GM12875 (cell line): ENCODE results near the gene MINAR1.

ENCODE experiments used
- H3K4me3 ChIP-seq: one replicate; pipeline ENCODE4 v1.5.1; 2011; ENCODE audit warnings: low read depth, low read length, control low read depth
- TF ChIP-seq, protein P1 (sequence below): IDR thresholded peaks from 2 replicates; pipeline ENCODE4 v1.5.1; 2011; ENCODE audit warnings: low read depth, mild to moderate bottlenecking, control low read depth, inconsistent platforms, low read length, moderate library complexity, borderline replicate concordance; ENCODE audit not compliant: insufficient read depth

The MINAR1 gene

DNA sequence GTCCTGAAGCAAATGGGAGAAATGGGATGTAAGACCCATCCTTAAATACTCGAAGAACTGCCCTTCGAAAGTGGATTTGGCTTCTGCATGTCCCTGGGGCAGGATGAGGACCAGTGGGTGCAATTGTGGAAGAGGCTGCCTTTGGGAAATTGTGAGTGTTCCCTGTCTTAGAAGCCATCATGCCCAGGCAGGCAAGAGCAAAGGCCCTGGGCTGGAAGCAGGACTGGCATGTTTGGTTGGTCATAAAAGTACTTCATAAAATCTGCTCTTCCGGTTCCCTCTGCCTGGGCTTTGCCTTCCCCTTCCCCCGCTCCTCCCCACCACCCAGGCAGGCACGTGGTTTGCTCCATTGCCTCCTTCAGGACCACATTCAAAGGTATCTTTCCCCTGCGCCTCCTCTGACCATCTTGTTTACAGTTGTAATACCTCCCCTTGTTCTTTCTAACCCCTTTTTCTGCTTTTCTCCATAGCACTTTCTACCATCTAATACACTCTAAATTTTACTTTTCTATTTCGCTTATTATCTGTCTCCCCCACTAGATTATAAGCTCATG, 8.3 kb downstream of the MINAR1 start:
- TF ChIP-seq, protein P1, sequence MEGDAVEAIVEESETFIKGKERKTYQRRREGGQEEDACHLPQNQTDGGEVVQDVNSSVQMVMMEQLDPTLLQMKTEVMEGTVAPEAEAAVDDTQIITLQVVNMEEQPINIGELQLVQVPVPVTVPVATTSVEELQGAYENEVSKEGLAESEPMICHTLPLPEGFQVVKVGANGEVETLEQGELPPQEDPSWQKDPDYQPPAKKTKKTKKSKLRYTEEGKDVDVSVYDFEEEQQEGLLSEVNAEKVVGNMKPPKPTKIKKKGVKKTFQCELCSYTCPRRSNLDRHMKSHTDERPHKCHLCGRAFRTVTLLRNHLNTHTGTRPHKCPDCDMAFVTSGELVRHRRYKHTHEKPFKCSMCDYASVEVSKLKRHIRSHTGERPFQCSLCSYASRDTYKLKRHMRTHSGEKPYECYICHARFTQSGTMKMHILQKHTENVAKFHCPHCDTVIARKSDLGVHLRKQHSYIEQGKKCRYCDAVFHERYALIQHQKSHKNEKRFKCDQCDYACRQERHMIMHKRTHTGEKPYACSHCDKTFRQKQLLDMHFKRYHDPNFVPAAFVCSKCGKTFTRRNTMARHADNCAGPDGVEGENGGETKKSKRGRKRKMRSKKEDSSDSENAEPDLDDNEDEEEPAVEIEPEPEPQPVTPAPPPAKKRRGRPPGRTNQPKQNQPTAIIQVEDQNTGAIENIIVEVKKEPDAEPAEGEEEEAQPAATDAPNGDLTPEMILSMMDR = no peak
- H3K4me3 ChIP-seq = no peak overlapping the region

DNA sequence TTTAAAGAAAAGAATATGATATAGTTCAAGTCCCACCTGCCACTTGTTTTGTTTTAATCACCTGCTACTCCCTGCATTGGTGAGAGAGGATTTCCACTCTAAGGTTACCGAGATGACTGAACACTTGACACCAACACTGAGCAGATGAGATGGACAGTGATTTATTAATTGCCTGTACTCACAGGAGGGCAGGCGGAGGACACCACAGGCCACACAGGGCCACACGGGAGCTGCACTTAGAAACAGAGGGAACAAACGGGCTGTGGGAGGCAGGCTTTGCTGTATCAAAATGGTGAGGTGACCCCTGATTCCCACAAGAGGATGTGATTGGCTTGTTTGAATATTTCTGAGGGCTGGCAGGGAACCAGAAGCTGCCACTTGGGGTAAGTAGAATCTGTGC, 10.8 kb downstream of the MINAR1 start:
- TF ChIP-seq, protein P1 = no peak
- no peak overlapping the region for H3K4me3 ChIP-seq

DNA sequence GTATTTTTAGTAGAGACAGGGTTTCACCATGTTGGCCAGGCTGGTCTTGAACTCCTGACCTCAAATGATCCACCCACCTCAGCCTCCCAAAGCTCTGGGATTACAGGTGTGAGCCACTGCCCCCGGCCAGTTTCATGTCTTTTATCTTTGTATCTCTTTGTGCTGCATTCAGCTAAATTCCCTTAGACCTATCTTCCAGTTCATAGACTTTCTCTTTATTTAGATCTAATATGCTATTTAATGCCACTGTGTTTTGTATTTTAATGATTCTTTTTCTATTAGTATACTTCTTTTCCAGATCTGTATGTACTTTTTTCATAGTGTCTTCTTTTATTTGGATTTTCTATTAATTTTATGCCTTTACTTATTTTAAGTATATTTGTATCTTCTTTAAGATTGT, 14.9 kb downstream of the MINAR1 start:
- TF ChIP-seq, protein P1 = no peak
- no peak overlapping the region for H3K4me3 ChIP-seq

DNA sequence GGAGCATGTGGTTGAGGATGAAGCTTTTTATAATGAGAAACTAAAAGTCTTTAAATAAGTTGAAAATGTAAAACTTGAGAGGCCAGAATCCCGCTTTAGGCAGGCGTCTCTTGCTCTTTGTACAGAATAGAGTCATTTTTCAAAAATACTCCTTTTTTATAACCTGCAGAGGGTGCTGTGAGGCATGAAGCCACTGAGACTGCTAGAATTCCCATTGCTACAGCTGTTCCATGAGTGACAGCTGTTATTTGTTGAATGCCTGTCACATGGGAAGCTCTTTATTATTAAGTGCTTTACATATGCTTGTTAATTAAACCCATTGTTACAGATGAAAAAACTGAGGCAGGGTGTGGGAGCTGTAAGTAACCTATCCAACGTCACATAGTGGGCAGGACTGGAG, 18.5 kb downstream of the MINAR1 start:
- H3K4me3 ChIP-seq = no peak overlapping the region
- TF ChIP-seq, protein P1 = no peak

DNA sequence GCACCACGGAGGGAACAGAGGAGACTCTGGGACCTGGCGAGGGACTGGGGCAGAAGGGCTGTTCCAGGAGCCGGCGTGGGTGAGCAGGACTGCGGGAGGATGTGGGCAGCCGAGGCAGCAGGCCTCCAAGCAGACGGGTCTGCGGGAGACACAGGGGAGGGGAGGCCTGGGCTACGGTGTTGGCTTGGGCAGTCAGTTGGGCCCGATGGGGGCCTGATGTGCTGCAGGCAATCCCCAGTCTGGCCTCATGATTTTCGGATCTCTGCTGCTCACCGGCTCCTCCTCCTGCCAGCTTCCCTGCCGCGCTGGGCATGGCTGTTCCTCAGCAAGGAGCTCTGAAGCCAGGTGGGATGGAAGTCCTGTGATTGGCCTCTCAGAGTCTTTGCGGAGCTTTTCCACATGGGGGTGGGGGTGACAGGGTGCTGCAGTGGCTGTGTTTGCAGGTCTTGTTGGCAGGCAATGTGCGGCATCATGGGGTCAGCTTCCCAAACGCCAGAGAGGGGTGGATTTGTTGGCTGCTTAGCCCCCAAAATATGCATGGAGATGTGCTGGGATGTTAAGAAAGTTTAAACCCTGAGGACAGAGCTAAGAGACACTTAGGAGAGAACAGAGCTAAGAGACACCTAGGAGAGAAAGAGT, 19.3 kb downstream of the MINAR1 start:
- TF ChIP-seq, protein P1 = no peak
- no peak overlapping the region for H3K4me3 ChIP-seq

DNA sequence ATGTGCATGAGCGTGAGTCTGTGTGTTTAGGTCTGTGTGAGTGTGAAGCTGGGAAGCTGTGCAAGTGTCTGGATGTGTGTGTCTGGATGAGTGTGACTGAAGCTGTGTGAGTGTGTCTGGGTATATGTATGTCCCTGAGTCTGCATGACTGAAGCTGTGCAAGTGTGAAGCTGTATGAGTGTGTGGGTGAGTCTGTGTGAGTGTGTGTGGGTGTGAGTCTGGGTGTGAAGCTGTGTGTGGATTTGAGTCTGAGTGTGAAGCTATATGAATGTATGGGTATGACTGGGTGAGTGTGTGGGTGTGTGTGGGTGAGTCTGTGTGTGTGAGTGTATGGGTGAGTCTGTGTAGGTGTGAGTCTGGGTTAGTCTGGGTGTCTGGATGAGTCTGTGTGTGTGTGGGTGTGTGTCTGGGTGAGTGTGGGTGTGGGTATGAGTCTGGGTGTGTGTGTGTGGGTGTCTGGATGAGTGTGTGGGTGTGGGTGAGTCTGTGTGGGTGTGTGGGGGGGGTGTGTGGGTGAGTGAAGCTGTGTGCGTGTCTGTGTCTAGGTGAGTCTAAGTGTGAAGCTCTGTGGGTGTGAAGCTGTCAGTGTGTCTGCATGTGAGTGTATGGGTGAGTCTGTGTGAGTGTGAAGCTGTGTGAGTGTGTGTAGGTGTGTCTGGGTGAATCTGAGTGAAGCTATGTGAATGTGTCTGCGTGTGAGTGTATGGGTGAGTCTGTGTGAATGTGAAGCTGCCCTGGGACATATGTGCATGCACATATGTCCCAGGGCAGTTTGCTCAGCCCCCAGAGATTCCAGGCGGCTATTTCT, 20.3 kb downstream of the MINAR1 start:
- no peak overlapping the region for H3K4me3 ChIP-seq
- TF ChIP-seq, protein P1 = no peak

DNA sequence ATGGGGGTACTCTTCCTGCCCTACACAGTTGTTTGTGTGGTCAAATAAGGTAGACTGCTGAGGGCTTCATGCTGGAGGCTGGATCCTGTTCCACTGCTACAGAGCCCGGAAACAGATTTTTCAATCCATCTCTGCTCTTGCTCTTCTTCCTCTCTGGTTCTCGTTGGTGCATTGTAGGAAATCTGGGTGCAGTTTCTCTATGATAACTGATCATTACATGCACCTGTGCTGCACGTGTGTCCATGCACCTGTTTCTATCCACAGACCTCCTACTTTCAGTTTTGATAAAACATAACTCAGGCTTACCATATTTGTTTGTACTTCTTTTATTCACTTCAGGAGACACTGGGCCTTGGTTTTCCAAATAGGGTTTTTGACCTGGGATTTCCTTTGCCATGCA, 21.3 kb downstream of the MINAR1 start:
- no peak overlapping the region for H3K4me3 ChIP-seq
- TF ChIP-seq, protein P1 = no peak
